Stomach smooth muscle (tissue), 2 donors: ENCODE results near the gene LGI2.

Source experiments
- H3K27ac ChIP-seq: one replicate; pipeline ENCODE4 v1.7.0; 2013; ENCODE audit warnings: mild to moderate bottlenecking, low read length, inconsistent platforms
- H3K27me3 ChIP-seq, 2 donors: one replicate each; pipeline ENCODE4 v1.7.0; 2013; ENCODE audit warnings: low read length in 2 of 2; ENCODE audit not compliant: insufficient read depth in 2 of 2, control insufficient read depth in 1 of 2
- H3K36me3 ChIP-seq, 2 donors: one replicate each; pipeline ENCODE4 v1.7.0; 2013; ENCODE audit warnings: low read length in 2 of 2; ENCODE audit not compliant: control insufficient read depth in 2 of 2, insufficient read depth in 2 of 2
- H3K4me1 ChIP-seq: one replicate; pipeline ENCODE4 v1.7.0; 2013; ENCODE audit warnings: low read length; ENCODE audit not compliant: control insufficient read depth, insufficient read depth
- H3K4me3 ChIP-seq, 2 donors: one replicate each; pipeline ENCODE4 v1.7.0; 2013; ENCODE audit warnings: low read length in 2 of 2
- H3K9ac ChIP-seq, 2 donors: one replicate each; pipeline ENCODE4 v1.7.0; 2013; ENCODE audit warnings: low read length in 2 of 2, mild to moderate bottlenecking in 1 of 2
- H3K9me3 ChIP-seq, 2 donors: one replicate each; pipeline ENCODE4 v1.7.0; 2013; ENCODE audit warnings: low read length in 2 of 2; ENCODE audit not compliant: control insufficient read depth in 2 of 2
- donor health status: healthy.
- donor health status: Pancreatic carcinoma.

The LGI2 gene

GRCh38 chr4:24967346-24967745 lies 63.4 kb downstream of the LGI2 start:
- no peak overlapping the region for H3K4me3 ChIP-seq
- H3K9me3 ChIP-seq, result peaks cover 0 to 6% of the 10 kb centered on the region in 2 donors
- no peak overlapping the region for H3K9ac ChIP-seq
- H3K36me3 ChIP-seq, result no peaks in the 10 kb centered on the region
- H3K27ac ChIP-seq, result no peak overlapping the region
- H3K4me1 ChIP-seq, result no peaks in the 10 kb centered on the region
- H3K27me3 ChIP-seq, result no peaks in the 10 kb centered on the region

GRCh38 chr4:24966076-24966475 lies 64.7 kb downstream of the LGI2 start:
- Histone ChIP-seq H3K27ac (no peak overlapping the region), H3K27me3 (no peaks in the 10 kb centered on the region), H3K9ac (no peak overlapping the region), H3K36me3 (no peaks in the 10 kb centered on the region), H3K9me3 (peaks cover 0 to 6% of the 10 kb centered on the region in 2 donors), H3K4me1 (no peaks in the 10 kb centered on the region), H3K4me3 (no peak overlapping the region)

DNA sequence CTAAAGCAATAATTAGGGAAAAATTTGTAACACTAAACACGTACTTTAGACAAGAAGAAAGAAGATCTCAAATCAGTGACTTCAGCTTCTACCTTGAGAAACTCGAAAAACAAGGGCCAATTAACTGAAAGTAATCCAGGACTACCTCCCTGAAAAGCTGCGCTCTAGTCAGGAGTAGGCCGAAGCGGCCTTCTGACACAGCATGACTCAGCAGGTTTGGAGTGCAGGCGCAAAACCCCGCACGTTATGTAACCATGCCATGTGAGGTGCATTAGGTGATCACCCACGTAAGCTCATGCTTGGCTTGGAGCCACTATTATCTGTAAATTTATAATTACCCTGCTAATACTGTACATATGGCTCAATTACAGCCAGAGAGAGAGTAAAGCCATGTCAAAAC lies 65.1 kb downstream of the LGI2 start:
- no peaks in the 10 kb centered on the region for H3K36me3 ChIP-seq
- peaks cover 0 to 6% of the 10 kb centered on the region in 2 donors for H3K9me3 ChIP-seq
- no peak overlapping the region for H3K27ac ChIP-seq
- no peaks in the 10 kb centered on the region for H3K4me1 ChIP-seq
- H3K4me3 ChIP-seq, result no peak overlapping the region
- no peak overlapping the region for H3K9ac ChIP-seq
- H3K27me3 ChIP-seq, result no peaks in the 10 kb centered on the region

DNA sequence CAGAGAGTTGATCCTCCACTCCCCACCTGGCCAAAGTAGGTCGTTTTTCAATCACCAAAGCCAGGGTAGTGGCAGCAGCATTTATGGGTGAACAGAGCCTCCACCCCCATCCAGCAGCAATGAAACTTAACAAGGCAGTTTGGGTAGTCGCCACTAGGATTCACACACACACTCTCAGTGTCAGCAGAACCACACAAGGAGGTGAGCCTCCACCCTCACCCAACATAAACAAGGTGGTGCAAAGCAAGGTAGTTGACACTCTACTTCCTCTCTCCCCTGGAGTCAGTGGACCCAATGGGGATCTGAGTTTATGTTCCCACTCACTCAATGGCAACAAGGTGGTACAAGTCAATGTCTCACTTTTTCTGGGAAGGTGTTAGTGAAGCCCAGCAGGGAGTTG lies 67.5 kb downstream of the LGI2 start:
- H3K4me1 ChIP-seq, result no peaks in the 10 kb centered on the region
- no peak overlapping the region for H3K27ac ChIP-seq
- no peak overlapping the region for H3K4me3 ChIP-seq
- no peaks in the 10 kb centered on the region for H3K27me3 ChIP-seq
- no peaks in the 10 kb centered on the region for H3K36me3 ChIP-seq
- H3K9ac ChIP-seq, result no peak overlapping the region
- H3K9me3 ChIP-seq, result peaks cover 0 to 6% of the 10 kb centered on the region in 2 donors

- peaks cover 0 to 3% of the 10 kb centered on the region in 2 donors for H3K9me3 ChIP-seq
- no peak overlapping the region for H3K9ac ChIP-seq
- H3K4me1 ChIP-seq, result no peaks in the 10 kb centered on the region
- no peaks in the 10 kb centered on the region for H3K36me3 ChIP-seq
- H3K4me3 ChIP-seq, result no peak overlapping the region
- no peaks in the 10 kb centered on the region for H3K27me3 ChIP-seq
- no peak overlapping the region for H3K27ac ChIP-seq
Measured at GRCh38 chr4:24957886-24958285, 72.9 kb downstream of the LGI2 start.

DNA sequence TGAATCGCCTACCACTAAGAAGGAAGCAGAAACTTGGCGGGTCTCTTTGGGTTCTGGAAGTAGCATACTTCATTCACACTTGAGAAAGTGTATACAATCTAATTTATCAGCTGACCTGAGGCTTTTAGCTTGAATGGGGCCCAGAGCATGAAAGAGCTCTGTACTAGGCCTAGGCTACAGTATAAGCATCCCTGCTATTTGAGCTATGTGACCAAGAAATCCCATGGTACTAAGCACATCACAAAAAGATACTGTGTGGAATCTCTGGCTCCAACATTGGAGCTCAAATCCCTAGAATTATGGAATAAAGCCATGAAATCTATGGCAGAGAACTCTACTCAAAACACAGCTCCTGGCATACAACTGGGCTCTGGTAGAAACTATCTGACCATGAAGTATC lies 74.0 kb downstream of the LGI2 start:
- peaks cover 0 to 3% of the 10 kb centered on the region in 2 donors for H3K9me3 ChIP-seq
- no peaks in the 10 kb centered on the region for H3K4me1 ChIP-seq
- H3K9ac ChIP-seq, result no peak overlapping the region
- no peak overlapping the region for H3K4me3 ChIP-seq
- no peak overlapping the region for H3K27ac ChIP-seq
- no peaks in the 10 kb centered on the region for H3K36me3 ChIP-seq
- H3K27me3 ChIP-seq, result no peaks in the 10 kb centered on the region

DNA sequence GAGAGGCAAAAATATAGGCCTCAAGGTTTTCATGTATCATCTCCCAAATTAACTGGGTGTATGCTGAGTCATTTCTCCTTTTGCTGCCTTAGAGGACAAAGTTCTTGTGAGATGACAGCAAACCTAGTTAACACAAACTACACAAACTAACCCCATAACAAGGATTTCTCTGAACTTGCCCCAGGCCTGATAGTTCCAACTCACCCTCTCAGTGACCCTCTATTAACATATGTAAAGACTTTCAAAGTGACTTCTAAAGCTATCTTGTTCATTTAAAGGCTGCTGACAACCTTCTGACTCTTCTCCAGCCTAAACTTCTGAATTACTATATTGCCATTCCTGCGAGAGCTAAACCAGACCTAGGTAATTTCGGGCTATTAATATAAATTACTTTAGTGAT lies 74.7 kb downstream of the LGI2 start:
- no peak overlapping the region for H3K9ac ChIP-seq
- H3K27me3 ChIP-seq, result no peaks in the 10 kb centered on the region
- H3K4me1 ChIP-seq, result no peaks in the 10 kb centered on the region
- no peak overlapping the region for H3K27ac ChIP-seq
- H3K36me3 ChIP-seq, result no peaks in the 10 kb centered on the region
- H3K9me3 ChIP-seq, result peaks cover 0 to 3% of the 10 kb centered on the region in 2 donors
- H3K4me3 ChIP-seq, result no peak overlapping the region

- H3K9ac ChIP-seq, result no peak overlapping the region
Measured at GRCh38 chr4:24952667-24953066, 78.1 kb downstream of the LGI2 start.

GRCh38 chr4:24949970-24950369 lies 80.8 kb downstream of the LGI2 start:
- peaks cover 0 to 2% of the 10 kb centered on the region in 2 donors for H3K27me3 ChIP-seq
- H3K4me3 ChIP-seq, result no peak overlapping the region
- no peaks in the 10 kb centered on the region for H3K4me1 ChIP-seq
- no peak overlapping the region for H3K27ac ChIP-seq
- no peaks in the 10 kb centered on the region for H3K9me3 ChIP-seq
- no peaks in the 10 kb centered on the region for H3K36me3 ChIP-seq
- no peak overlapping the region for H3K9ac ChIP-seq

More at GRCh38 chr4:24952667-24953066, 78.1 kb downstream of the LGI2 start:
- peaks cover 0 to 3% of the 10 kb centered on the region in 2 donors for H3K9me3 ChIP-seq
- no peak overlapping the region for H3K27ac ChIP-seq
- H3K4me1 ChIP-seq, result no peaks in the 10 kb centered on the region
- no peak overlapping the region for H3K4me3 ChIP-seq
- no peaks in the 10 kb centered on the region for H3K36me3 ChIP-seq
- peaks cover 0 to 2% of the 10 kb centered on the region in 2 donors for H3K27me3 ChIP-seq
